Skeletal muscle tissue (tissue), 4 donors: ENCODE results near the gene NAV3. TPM values are rescaled to one million over a fixed set of nuclear protein-coding genes. Genes with fewer than 3 reads are reported as not detected.

Experiments
- H3K27ac ChIP-seq: one replicate; pipeline ENCODE4 v1.7.0; 2013; ENCODE audit warnings: mild to moderate bottlenecking, low read depth, low read length, inconsistent platforms
- H3K27me3 ChIP-seq, 3 donors: one replicate each; pipeline ENCODE4 v1.7.0; 2013; ENCODE audit warnings: low read length in 3 of 3; ENCODE audit not compliant: control insufficient read depth in 3 of 3, insufficient read depth in 3 of 3
- H3K36me3 ChIP-seq, 3 donors: one replicate each; pipeline ENCODE4 v1.7.0; 2013; ENCODE audit warnings: low read length in 3 of 3; ENCODE audit not compliant: control insufficient read depth in 3 of 3, insufficient read depth in 3 of 3
- H3K4me1 ChIP-seq, 3 donors: one replicate each; pipeline ENCODE4 v1.7.0; 2013; ENCODE audit warnings: low read length in 3 of 3, mild to moderate bottlenecking in 3 of 3; ENCODE audit not compliant: control insufficient read depth in 3 of 3, insufficient read depth in 3 of 3
- H3K4me3 ChIP-seq, 3 donors: one replicate each; pipeline ENCODE4 v1.7.0; 2013; ENCODE audit warnings: low read length in 3 of 3
- H3K9ac ChIP-seq, 3 donors: one replicate each; pipeline ENCODE4 v1.7.0; 2013; ENCODE audit warnings: low read length in 3 of 3, mild to moderate bottlenecking in 3 of 3, moderate library complexity in 2 of 3, low read depth in 1 of 3
- H3K9me3 ChIP-seq, 3 donors: one replicate each; pipeline ENCODE4 v1.7.0; 2013; ENCODE audit warnings: low read length in 3 of 3; ENCODE audit not compliant: control insufficient read depth in 3 of 3
- total RNA-seq: library from RNA; depleted of rRNA; stranded (reverse); fragments of >200 nt; gene quantifications from one replicate; pipeline ENCODE4 v1.2.3, GENCODE V29; 2014
- donor health status: Osteomylitis.

Gene NAV3
- total RNA-seq, 1 donor from 2014 or later, result 32.9 TPM

DNA sequence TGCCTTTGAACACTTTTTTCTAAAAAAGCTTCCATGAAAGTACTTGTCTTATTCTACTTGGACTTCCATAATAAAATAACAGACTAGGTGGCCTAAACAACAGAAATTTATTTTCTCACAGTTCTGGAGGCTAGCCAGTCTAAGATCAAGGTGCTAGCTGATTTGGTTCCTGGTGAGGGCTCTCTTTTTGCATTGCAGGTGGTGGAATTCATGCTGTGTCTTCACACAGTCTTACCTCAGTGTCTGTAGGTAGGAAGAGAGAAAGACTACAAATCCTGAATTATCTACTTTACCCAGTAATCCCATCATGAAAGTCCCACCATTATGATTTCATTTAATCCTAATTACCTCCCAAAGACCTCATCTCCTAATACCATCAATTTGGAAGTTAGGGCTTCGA lies 356.0 kb downstream of the NAV3 start:
- no peaks in the 10 kb centered on the region for H3K9me3 ChIP-seq
- H3K4me3 ChIP-seq, result no peak overlapping the region
- H3K27ac ChIP-seq, result no peak overlapping the region
- H3K4me1 ChIP-seq, result no peaks in the 10 kb centered on the region
- no peaks in the 10 kb centered on the region for H3K27me3 ChIP-seq
- no peak overlapping the region for H3K9ac ChIP-seq
- H3K36me3 ChIP-seq, result no peaks in the 10 kb centered on the region

DNA sequence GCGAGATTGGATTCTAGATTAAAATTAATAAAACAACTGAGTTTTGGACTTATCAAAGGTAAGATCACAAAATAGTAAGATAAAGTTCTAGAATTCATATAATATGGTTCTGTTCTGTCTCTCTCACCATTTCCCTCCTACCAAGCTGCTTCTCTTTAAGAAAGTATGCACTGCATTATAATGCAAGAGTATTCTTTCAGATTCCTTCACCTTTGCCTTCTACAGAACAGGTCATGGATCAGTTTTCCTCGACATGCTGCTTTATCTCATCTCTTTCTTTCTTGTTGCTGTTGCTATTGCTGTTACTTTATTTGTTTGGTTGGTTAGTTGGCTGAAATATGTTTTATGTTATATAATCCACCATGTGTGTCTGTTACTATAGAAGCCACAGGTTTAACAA lies 357.0 kb downstream of the NAV3 start:
- H3K27ac ChIP-seq, result no peak overlapping the region
- H3K9me3 ChIP-seq, result no peaks in the 10 kb centered on the region
- H3K36me3 ChIP-seq, result no peaks in the 10 kb centered on the region
- no peak overlapping the region for H3K4me3 ChIP-seq
- H3K4me1 ChIP-seq, result no peaks in the 10 kb centered on the region
- H3K9ac ChIP-seq, result no peak overlapping the region
- H3K27me3 ChIP-seq, result no peaks in the 10 kb centered on the region

DNA sequence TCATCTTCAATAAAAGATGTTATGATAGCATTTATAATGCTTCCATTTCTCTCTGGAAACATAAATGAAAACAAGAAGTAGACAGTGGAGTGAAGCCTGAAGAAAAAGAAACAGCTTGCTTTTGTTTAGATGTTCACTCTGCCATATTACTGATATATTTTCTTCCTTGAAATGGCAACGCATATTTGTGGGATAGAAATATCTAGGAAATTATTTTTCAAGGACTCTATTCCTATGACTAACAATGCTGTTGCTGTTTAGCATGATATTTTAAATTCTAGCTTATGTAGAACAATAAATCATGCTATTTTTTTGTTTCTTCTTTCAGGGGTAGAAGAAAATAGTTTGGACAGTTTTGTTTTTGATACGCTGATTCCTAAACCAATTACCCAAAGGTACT lies 359.0 kb downstream of the NAV3 start:
- Histone ChIP-seq H3K27ac (no peak overlapping the region), H3K9ac (no peak overlapping the region), H3K27me3 (no peaks in the 10 kb centered on the region), H3K4me3 (no peak overlapping the region), H3K9me3 (no peaks in the 10 kb centered on the region), H3K36me3 (no peaks in the 10 kb centered on the region), H3K4me1 (no peaks in the 10 kb centered on the region)

DNA sequence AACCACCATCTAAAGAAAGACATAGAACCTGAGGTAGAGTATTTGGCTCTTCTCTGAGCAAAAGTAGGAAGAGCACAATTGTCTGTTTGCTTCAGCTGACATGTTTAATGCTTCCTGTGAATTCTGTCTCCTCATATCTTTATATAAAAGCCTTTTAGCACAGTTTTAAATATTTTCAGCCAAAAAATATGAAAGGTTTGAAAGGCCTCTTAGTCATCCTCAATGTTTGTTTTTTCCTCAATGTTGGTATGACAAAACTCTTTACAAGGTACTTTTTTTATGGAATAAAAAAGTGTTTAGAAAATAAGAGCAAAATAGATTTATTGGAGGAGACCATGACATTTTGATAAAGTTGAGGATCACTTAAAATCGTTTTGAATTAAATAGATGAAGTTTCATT lies 360.9 kb downstream of the NAV3 start:
- no peak overlapping the region for H3K27ac ChIP-seq
- H3K9me3 ChIP-seq, result no peaks in the 10 kb centered on the region
- H3K36me3 ChIP-seq, result no peaks in the 10 kb centered on the region
- no peaks in the 10 kb centered on the region for H3K27me3 ChIP-seq
- no peak overlapping the region for H3K4me3 ChIP-seq
- H3K4me1 ChIP-seq, result no peaks in the 10 kb centered on the region
- no peak overlapping the region for H3K9ac ChIP-seq

DNA sequence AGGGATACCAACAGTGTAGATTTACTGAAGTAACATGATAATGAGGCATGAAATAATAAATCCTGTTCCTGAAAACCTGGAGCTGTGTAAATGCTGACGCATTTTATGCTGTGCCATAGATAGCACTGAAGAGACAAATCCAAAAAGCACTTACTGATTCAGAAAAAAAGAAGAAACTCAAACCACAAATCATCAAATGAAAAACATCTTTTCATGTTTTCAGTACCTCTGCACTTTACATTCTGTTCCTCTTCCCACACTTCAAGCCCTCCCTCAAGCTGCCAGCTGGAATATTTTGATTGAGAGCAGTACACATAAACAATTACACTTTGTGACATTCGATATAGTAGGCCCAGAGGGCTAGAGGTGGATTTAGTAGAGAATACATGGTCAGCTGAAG lies 362.3 kb downstream of the NAV3 start:
- H3K9me3 ChIP-seq, result no peaks in the 10 kb centered on the region
- H3K4me3 ChIP-seq, result no peak overlapping the region
- H3K27me3 ChIP-seq, result no peaks in the 10 kb centered on the region
- H3K4me1 ChIP-seq, result no peaks in the 10 kb centered on the region
- no peak overlapping the region for H3K9ac ChIP-seq
- no peaks in the 10 kb centered on the region for H3K36me3 ChIP-seq
- no peak overlapping the region for H3K27ac ChIP-seq

DNA sequence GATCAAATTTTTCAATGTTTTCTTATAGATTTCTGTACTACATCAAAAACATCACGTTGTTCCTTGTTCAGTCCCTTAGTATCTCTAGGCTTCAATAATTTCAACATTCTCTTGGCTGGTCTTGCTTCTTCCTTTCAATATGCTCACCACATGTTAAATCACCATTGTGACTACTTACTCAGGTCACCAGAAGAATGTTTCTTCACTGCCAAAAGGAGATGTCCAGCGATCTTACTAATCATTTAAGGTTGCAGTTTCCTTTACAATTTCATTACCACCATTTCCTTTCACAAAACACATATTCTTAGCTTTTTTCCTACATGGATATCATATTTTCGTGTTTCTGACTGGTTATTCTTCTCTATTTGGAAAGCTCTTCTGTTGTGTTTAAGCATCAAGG lies 363.8 kb downstream of the NAV3 start:
- Histone ChIP-seq H3K4me1 (no peaks in the 10 kb centered on the region), H3K9ac (no peak overlapping the region), H3K9me3 (no peaks in the 10 kb centered on the region), H3K27me3 (no peaks in the 10 kb centered on the region), H3K4me3 (no peak overlapping the region), H3K27ac (no peak overlapping the region), H3K36me3 (no peaks in the 10 kb centered on the region)

DNA sequence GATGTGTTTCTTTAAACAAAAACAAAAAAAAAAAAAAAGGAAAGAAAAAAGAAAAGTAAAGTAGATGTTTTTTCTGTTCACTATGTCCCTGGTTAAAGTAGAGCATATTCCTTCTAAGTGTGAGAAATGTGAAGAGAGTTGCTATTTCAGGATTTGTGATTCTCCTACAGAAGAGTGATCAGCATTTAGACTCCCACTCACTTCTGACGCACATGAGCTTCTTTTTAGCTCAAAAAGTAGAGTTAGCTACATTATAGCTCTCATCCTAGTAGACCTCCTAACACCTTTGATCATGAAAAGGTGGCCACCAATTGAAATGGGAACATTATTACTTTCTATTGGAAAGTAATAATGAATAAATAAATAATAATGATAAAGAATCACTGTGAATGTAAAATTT lies 368.2 kb downstream of the NAV3 start:
- H3K9me3 ChIP-seq, result no peaks in the 10 kb centered on the region
- H3K9ac ChIP-seq, result no peak overlapping the region
- H3K4me3 ChIP-seq, result no peak overlapping the region
- H3K36me3 ChIP-seq, result no peaks in the 10 kb centered on the region
- H3K4me1 ChIP-seq, result no peaks in the 10 kb centered on the region
- no peaks in the 10 kb centered on the region for H3K27me3 ChIP-seq
- H3K27ac ChIP-seq, result no peak overlapping the region

DNA sequence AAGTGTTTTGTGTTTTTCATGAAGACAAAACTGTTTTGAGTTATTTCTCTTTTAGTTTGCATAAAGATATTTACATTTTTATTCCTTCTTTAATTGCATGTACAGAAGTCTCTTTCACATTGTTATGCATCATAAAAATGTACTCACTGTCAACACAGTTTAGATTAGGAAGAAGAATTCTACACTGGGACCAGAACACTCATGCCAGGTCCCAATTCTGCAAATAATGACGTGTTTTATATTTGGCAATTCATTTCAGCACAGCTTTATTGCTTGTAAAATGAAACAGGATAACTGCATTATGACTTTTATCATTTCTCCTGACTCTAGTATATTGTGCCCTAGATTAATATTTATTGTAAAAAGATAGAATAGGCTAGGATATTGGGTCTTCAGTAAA lies 369.2 kb downstream of the NAV3 start:
- Histone ChIP-seq H3K4me1 (no peaks in the 10 kb centered on the region), H3K9me3 (no peaks in the 10 kb centered on the region), H3K27me3 (no peaks in the 10 kb centered on the region), H3K36me3 (no peaks in the 10 kb centered on the region), H3K9ac (no peak overlapping the region), H3K4me3 (no peak overlapping the region), H3K27ac (no peak overlapping the region)

DNA sequence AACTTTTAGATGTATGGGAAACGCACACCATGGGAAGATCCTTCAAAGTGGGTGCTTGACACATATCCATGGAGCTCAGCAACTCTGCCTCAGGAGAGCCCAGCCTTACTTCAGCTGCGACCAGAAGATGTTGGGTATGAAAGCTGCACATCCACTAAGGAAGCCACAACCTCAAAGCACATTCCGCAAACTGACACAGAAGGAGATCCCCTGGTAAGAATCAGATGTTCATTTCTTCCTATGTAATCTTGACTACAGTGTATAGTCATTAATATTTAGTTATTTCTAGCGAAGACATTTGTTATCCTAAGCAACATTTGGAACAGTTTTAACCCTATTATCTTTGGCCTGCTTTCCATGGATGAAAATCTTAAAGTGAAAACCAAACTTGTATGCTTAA lies 374.2 kb downstream of the NAV3 start:
- H3K36me3 ChIP-seq, result no peaks in the 10 kb centered on the region
- no peaks in the 10 kb centered on the region for H3K4me1 ChIP-seq
- H3K27ac ChIP-seq, result no peak overlapping the region
- H3K4me3 ChIP-seq, result no peak overlapping the region
- H3K27me3 ChIP-seq, result no peaks in the 10 kb centered on the region
- no peaks in the 10 kb centered on the region for H3K9me3 ChIP-seq
- no peak overlapping the region for H3K9ac ChIP-seq

DNA sequence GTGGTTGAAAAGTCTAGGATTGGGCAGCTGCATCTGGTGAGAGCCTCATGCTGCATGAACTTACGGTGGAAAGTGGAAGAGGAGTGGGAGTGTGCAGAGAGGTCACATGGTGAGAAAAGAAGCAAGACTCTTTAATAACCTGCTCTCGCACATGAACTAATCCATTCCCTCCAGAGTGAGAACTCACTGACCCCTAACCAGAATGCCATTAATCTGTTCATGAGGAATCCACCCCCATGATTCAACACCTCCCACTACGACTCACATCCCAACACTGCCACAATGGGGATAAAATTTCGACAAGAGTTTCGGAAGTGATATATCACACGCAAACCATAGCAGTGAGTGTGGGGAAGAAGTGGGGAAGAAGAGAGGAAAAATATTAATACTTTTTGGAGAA lies 377.4 kb downstream of the NAV3 start:
- Histone ChIP-seq H3K4me3 (no peak overlapping the region), H3K9ac (no peak overlapping the region), H3K9me3 (no peaks in the 10 kb centered on the region), H3K4me1 (no peaks in the 10 kb centered on the region), H3K27me3 (no peaks in the 10 kb centered on the region), H3K36me3 (no peaks in the 10 kb centered on the region), H3K27ac (no peak overlapping the region)

DNA sequence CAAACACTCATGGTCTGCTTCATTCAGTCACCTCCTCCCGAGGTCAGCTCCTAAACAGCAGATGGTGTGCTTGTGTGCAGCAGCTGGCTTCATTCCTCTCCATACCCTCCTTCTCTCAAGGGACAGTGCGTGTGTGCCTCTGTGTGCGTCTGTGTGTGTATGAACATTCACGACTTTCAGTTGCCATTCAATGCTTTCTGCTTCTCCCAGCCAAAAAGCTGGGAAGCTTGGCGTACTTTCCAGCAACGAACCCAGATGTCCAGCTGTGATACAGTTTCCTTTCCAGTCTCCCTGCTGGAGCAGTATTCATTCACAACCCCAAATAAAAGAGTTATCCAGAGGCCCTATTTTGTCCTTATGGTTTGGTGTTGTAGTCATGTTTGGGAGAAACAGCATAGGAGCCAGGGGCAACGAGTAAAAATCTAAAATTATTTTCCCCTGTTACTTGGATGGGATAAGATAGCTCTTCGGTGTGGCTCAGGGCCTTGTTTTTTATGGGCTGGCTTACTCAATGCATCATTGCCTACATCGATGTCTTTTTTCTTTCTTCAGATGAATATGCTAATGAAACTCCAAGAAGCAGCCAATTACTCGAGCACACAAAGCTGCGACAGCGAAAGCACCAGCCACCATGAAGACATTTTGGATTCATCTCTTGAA lies 379.3 kb downstream of the NAV3 start:
- Histone ChIP-seq H3K27me3 (no peaks in the 10 kb centered on the region), H3K36me3 (no peaks in the 10 kb centered on the region), H3K4me3 (peak overlapping the region in 1 of 3 donors; percentile 39), H3K9ac (no peak overlapping the region), H3K4me1 (no peaks in the 10 kb centered on the region), H3K27ac (peak overlapping the region; percentile 13), H3K9me3 (no peaks in the 10 kb centered on the region)
